NCI-H1694 (cell line): ENCODE results near the gene BET1.
A peak's percentile ranks its signal among the peaks of the same experiment; 100 is the strongest.
"Not testable (repeated sequence)": the region's sequence is repeated elsewhere in the genome, so short reads cannot be mapped to it uniquely, and the experiment has no call there.

Source experiments
- DNase-seq: peaks from one replicate; lab custom pipeline; 2025; lab: John Stamatoyannopoulos, UW

BET1 gene, protein sequence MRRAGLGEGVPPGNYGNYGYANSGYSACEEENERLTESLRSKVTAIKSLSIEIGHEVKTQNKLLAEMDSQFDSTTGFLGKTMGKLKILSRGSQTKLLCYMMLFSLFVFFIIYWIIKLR

DNA sequence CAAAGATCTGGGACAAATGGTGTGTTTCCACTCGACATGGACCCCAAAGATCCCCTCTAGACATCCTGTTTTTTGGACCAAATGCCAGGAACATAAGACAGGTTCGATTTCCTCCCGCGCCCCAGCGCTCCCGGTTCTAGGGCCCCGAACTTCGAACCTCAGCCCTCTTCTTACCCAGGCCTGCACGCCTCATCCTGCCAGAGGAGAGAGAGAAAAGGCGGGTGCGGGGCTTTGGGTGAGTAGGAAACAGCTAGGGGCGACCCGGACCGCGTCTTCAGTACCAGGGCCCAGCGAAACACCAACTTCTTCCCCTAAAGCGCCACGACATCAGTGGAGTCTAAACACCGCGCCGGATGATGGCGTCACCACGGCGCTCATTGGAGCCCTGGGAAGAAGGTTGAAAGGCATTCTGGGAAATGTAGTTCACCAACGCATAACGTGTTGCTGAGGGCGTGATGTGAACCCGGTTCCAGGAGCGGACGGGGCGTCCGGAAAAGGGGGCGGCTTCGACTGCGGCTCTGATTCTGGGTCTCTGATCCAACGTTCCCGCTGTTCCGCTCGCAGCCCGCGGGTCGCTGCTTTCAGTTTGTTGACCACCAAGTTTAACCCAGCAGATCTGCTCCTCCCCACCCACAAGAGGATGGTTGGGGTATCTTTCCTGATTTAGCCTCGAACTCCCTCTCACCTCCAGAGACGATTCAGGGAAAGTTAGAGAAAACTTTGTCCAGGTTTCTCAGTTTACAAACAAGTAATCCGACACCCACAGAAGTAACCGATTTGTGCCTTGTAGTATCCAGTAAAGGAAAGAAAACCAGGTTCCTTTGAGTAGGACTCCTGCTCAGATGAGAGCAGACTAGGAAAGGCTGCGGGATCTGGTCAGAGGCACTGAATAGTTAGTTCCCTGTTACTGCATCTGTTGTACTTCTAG lies at the start of gene BET1:
Gene BET1, minus strand, starts transcription at position 332 of the 928 bp plus-strand sequence. Its CDS starts 139 bp downstream, at position 193.
- DNase-seq = peak; percentile 94

GRCh38 chr7:94053532-94053931 lies 49.4 kb upstream of the BET1 start:
- DNase-seq = no peak

DNA sequence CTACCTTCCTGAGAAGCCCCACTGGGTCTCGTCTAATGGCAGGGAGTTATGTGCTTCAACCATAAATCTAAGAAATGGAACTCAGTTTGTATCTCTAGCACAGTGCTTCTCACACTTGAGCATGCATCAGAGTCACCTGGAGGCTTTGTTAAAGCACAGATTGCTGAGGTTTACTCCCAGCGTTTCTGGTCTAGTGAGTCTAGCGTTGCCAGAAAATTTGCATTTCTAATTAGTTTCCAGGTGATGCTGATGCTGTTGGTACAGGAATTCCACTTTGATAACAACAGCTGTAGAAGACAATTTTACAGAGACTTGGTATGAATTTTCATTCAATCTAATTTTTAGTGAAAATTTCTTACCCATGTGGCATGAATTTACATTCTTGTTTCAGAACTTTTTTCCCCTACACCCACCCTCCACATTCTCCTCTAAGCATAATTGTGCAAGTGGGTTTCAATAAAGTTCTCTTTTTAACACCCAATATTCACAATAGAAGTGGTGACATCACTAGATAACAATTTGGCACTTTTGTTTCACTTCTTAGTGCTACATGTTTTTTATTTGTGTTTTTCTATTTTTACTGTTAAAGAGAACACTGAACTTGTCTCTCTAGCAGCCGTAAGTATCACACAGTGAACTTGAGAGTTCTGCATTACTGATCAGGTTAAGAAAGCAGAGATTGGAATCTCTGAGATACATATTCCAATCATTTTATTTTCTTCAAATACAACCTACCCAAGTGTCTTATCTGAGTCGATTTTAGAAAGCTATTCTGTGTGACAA lies 48.4 kb upstream of the BET1 start:
- no peak for DNase-seq

GRCh38 chr7:94050046-94050445 lies 45.9 kb upstream of the BET1 start:
- DNase-seq = no peak

GRCh38 chr7:94049615-94050014 lies 45.5 kb upstream of the BET1 start:
- DNase-seq = no peak

GRCh38 chr7:94048755-94049154 lies 44.6 kb upstream of the BET1 start:
- DNase-seq = no peak

GRCh38 chr7:94047956-94048355 lies 43.8 kb upstream of the BET1 start:
- no peak for DNase-seq

DNA sequence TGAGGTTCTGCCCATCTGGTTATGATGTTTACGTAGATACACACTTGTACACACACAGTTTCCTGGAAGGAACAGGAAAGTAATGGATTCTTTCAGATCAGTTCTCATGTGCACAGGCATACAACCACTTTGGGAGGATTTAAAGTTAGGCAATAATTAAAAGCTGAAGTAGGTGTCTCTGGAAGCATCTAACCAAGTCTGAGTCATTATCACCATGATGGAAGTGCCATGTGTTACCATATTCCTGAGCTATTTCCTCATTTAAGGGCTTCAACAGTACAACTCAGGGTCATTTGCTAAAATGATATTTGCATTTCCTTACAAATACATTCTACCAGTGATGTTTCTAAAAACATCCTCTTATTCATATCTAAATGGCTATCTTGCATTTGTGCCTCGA lies 41.4 kb upstream of the BET1 start:
- DNase-seq = no peak

GRCh38 chr7:94044806-94045205 lies 40.7 kb upstream of the BET1 start:
- no peak for DNase-seq

- DNase-seq = no peak
These were observed 39.1 kb upstream of the BET1 start for GRCh38 chr7:94043299-94043698.

- DNase-seq = no peak
These were observed 38.2 kb upstream of the BET1 start for GRCh38 chr7:94042381-94042780.

GRCh38 chr7:94041529-94041928 lies 37.4 kb upstream of the BET1 start:
- no peak for DNase-seq

DNA sequence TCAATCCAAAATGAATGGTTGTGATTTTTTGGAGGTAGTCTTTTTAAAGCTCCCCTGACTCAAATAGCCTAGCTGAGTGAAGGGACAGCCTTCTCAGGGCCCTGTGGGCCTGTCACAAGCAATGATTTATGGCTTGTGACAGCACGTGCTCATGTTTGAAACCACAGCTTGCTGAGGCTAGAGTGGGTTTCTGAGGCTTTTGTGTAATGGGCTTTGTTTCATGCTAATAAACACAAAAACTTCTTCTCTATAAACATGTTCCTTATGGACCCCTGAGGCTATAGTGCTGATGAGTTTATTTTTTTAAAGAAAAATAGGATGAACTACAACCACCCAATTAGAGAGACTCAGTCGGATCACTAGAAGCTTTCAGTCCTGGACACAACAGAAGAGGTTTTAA lies 36.1 kb upstream of the BET1 start:
- no peak for DNase-seq

DNA sequence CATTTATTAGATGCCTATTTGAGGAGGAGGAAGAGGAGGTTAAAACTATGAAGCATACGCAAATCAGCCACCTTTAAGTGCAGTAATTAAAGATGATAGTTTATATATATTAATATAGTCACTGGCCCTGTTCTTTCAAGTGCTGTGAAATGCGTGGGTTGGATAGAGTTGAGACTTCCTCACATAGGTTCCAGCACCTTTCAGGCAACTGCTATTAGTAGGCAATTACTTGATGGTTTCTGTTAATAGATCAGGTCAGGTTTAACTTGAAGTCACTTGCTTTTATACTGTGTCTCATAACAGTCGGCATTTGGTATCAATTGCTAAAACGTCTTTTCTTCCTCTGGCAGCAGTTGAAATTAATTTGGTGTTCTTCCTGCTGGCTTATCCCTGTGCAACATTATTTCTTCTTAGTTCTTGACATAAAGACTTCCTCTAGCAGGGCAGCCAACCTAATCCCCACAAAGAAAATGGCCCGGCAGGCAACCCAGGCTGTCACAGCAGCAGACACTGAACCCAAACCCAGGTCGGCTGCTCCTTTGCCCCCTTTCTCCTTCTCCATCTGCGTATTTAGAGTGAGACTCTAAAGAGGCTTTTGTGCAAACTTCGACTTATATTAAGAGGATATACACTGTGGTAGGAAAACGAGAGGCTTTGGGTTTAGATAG lies 35.3 kb upstream of the BET1 start:
- no peak for DNase-seq

DNA sequence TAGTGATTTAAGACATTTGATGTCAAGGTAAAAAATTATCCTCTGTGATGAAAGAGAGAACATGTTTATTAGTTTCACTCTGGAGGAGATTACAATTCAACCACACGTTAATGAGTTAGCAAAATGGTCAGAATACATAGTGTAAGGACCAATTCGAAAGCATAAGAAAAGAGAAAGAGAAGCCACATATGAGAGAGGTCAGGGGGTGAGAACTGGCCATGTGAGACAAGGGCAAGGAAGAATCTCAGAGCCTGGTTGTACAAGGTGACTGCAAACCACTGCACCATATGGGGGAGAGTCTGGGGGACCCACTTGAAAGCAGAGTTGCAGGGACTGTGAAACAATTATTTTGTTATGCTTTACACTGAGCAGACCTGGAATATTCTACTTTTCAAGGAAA lies 27.7 kb upstream of the BET1 start:
- DNase-seq = no peak

- DNase-seq = no peak
These were observed 26.5 kb upstream of the BET1 start for GRCh38 chr7:94030634-94031033.

GRCh38 chr7:94029976-94030375 lies 25.8 kb upstream of the BET1 start:
- DNase-seq = no peak

DNA sequence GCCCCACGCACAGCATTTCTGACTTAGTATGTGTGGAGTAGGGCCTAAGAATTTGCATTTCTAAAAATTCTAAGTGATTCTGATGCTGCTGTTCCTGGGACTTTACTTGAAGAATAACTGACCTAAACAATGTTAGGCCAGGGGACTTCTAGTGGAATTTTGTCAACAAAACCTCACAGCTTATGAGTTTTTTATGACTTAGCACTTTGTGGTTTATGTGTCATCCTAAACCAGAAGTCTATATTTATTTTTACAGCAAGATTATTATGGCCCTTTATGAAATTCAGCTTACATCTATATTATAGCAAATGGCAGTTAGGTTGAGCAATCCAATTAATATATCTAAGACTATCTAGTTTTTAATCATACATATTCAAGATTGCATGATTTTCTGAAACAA lies 24.6 kb upstream of the BET1 start:
- DNase-seq = no peak

DNA sequence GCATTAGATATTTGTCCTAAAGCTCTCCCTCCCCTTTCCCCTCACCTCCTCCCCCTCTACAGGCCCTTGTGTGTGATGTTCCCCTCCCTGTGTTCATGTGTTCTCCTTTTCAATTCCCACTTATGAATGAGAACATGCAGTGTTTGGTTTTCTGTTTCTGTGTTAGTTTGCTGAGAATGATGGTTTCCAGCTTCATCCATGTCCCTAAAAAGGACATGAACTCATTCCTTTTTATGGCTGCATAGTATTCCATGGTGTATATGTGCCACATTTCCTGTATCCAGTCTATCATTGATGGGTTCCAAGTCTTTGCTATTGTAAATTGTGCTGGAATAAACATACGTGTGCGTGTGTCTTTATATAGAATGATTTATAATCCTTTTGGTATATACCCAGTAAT lies 22.5 kb upstream of the BET1 start:
- DNase-seq = not testable (repeated sequence)

DNA sequence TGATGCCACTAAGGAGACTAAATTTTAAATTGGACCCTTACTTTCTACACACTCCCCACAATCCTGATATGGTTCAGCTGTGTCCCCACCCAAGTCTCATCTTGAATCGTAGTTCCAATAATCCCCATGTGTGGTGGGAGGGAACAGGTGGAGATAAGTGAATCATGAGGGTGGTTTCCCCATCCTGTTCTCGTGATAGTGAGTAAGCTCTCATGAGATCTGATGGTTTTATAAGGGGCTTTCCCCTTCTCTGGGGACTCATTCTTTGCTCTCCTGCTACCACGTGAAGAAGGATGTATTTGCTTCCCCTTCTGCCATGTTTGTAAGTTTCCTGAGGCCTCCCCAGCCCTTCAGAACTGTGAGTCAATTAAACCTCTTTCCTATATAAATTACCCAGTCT lies 18.4 kb upstream of the BET1 start:
- no peak for DNase-seq

- DNase-seq = no peak
These were observed 12.6 kb upstream of the BET1 start for GRCh38 chr7:94016786-94017185.

- DNase-seq = no peak
These were observed 11.4 kb upstream of the BET1 start for GRCh38 chr7:94015538-94015937.
